Activated CD4-positive, alpha-beta T cell treated with anti-CD3 and anti-CD28 coated beads for 4 hours (primary cell): ENCODE data around the gene CRACR2B.
A peak's percentile ranks its signal among the peaks of the same experiment; 100 is the strongest.

Source experiments
- DNase-seq, 2 donors: peaks; one replicate each; pipeline ENCODE4 v3.0.0-alpha.2; 2020

CRACR2B gene

DNA sequence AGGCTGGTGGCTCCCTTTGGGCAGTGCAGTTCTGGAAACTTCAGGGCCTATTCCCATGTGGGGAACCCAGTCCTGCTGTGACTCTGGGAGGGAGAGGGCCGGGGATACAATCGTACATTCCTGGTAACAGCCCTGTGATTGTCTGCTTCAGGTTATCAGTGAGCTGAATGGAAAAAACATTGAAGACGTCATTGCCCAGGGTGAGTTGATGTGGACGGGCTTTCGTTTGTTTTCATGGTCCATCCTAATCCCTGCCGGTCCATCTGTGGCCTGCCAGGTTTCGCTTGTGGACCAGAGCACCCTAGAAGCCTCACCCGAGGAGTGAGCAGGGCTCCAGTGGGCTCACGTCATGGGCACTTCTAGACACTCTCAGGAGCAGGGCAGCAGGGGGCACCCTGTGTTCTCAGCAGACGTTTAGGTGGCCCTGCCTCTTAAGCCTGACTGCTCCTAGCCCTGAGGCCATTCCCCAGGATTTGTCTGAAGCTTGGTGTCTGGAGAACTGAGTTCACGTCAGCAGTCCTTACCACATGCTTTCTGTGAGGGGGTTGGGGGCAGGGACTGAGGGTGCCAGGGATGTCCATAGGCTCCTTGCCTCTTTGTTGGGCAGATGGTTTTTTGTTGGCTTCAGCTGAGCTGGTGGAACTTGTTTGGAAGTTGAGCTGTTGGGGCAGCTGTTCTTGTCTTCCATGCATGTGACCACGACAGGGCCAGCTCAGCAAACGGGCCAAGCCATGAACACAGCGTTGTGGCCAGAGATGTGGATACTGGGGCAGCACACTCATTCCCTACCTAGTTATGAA is 16.1 kb upstream of the CRACR2B start:
- DNase-seq = no peak

- no peak for DNase-seq
Measured at GRCh38 chr11:812390-812789, 15.3 kb upstream of the CRACR2B start.

DNA sequence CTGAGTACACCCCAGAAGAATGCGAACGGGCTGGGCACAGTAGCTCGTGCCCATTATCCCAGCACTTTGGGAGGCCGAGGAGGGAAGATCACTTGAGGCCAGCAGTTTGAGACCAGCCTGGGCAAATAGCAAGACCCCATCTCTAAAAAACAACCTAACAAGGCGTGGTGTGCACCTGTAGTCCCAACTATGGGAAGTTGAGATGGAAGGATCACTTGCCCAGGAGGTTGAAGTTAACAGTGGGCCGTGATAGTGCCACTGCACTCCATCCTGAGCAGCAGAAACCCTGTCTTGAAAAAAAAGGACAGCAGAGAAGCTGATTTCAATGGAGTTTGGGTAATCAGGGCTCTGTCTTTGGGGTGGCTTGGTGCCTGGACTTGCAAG is 14.7 kb upstream of the CRACR2B start:
- no peak for DNase-seq

GRCh38 chr11:813456-814096 is 14.1 kb upstream of the CRACR2B start:
- no peak for DNase-seq

DNA sequence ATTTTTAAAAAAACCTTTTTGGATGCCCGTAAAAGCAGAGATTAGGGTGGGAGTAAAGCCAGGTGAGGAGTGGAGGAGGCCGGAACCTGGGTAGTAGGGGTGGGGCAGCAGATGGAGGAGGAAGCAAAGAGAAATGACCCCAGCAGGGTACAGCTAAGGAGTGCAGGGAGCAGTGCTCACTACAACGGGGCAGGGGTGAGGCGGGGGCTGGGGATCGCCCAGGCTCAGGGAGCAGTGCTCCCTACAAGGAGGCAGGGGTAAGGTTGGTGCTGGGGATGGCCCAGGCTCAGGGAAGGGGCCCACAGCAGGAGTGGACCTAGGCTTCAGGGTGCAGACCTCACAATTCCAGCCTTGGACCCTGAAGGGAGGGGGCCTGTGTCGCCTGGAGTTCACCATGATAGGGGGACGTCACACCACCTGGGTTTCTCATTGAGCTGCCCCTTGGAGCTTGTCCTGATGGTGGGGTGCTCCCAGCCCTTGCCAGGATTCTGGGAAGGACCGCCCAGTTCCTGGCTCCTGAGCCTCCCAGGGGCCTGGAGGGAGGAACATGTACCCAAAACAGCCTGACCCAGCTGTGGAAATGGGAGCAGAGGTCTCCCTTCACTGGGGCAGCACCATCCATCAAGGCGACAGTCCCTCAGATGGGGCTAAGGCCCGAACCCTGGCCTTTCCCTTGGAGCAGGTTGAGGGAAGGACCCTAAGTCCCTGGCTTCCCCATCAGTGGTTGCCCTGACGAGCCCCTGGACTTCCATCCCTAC is 11.9 kb upstream of the CRACR2B start:
- no peak for DNase-seq

DNA sequence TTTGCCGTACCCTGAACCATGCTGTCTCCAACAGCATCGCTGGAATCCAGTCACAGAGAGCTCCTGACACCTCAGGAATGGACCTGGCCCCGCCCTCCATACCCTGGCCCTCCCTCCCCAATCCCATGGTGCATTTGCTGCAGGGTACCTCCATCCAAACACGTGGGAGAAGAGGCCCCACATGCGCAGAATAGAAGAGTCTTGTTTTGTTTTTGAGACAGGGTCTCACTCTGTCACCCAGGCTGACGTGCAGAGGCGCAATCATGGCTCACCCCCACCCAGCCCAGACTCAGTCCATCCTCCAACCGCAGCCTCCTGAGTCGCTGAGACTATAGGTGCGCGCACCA is 11.3 kb upstream of the CRACR2B start:
- no peak for DNase-seq

- no peak for DNase-seq
Measured at GRCh38 chr11:818396-819128, 9.2 kb upstream of the CRACR2B start, which contains the start of gene PNPLA2. TSS of gene PNPLA2 (plus strand) at chr11:818914. CDS start at chr11:819719, 805 bp downstream.

DNA sequence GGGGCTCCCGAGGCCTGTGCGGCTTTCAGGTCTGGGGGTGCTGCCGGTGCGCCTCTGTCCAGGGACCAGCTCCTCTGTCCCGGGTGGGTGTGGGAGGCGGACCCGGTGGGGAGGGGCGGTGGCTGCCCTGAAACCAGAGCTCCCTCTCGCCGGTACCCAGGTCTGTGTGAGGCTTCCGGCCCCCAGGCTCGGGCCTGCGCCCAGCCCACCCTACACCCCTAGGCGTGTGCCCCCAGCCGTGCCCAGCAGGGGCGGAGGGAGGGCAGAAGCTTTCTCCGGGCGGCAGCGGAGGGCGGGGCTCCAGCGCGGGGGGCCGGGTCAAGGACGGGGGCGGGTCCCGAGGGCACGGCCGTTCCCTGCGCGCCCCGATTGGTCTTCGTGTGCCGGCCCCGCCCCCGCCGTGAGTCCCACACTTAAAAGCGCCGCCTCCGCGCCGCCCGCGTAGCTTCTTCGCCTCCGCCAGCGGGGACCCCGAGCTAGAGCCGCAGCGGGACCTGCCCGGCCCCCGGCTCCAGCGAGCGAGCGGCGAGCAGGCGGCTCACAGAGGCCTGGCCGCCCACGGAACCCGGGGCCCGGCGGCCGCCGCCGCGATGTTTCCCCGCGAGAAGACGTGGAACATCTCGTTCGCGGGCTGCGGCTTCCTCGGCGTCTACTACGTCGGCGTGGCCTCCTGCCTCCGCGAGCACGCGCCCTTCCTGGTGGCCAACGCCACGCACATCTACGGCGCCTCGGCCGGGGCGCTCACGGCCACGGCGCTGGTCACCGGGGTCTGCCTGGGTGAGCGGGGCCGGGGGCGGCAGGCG is 8.4 kb upstream of the CRACR2B start:
- peak; percentile 91 to 93 for DNase-seq

GRCh38 chr11:819943-820649 is 7.6 kb upstream of the CRACR2B start:
- peak; percentile 91 to 94 for DNase-seq

GRCh38 chr11:820655-821511 is 6.8 kb upstream of the CRACR2B start:
- no peak for DNase-seq

DNA sequence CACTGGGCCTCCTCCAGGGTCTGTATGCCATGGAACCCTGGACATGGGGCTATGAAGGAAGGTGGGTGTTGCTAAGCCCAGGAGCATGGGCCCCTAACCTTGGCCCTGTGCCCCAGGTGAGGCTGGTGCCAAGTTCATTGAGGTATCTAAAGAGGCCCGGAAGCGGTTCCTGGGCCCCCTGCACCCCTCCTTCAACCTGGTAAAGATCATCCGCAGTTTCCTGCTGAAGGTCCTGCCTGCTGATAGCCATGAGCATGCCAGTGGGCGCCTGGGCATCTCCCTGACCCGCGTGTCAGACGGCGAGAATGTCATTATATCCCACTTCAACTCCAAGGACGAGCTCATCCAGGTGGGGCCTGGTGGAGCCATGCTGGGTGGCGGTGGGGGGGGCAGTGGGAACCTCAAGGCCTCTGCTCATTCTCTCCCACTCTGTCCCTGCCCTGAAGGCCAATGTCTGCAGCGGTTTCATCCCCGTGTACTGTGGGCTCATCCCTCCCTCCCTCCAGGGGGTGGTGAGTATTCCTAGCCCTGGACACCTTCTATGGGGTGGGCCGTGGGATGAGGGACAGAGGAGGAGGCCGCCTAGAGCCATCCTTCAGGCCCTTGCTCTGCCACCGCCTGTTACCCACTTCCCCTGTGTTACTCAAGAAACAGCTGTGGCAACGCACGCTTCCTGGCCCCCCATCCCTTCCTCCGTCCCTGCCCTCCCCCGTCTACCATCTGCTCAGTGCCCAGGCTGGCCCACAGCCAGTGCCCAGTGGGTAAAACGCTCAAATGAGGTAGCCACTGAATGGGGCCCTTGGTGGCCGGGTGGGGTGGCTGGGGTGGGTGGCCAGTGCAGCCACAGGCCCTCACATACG is 6.0 kb upstream of the CRACR2B start:
- DNase-seq = no peak

- no peak for DNase-seq
Measured at GRCh38 chr11:823441-824291, 4.1 kb upstream of the CRACR2B start.

- DNase-seq = no peak
Measured at GRCh38 chr11:824292-824880, 3.3 kb upstream of the CRACR2B start.

DNA sequence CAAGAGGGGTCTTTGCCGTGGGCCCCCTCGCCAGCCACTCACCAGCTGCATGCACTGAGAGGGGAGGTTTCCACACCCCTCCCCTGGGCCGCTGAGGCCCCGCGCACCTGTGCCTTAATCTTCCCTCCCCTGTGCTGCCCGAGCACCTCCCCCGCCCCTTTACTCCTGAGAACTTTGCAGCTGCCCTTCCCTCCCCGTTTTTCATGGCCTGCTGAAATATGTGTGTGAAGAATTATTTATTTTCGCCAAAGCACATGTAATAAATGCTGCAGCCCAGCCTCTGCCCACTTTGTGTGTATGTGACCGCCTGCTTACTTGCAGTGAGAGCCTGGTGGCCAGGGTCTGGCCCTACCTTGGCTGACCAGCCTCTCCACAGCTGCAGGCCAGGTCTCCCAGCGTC is 2.8 kb upstream of the CRACR2B start:
- DNase-seq = no peak

DNA sequence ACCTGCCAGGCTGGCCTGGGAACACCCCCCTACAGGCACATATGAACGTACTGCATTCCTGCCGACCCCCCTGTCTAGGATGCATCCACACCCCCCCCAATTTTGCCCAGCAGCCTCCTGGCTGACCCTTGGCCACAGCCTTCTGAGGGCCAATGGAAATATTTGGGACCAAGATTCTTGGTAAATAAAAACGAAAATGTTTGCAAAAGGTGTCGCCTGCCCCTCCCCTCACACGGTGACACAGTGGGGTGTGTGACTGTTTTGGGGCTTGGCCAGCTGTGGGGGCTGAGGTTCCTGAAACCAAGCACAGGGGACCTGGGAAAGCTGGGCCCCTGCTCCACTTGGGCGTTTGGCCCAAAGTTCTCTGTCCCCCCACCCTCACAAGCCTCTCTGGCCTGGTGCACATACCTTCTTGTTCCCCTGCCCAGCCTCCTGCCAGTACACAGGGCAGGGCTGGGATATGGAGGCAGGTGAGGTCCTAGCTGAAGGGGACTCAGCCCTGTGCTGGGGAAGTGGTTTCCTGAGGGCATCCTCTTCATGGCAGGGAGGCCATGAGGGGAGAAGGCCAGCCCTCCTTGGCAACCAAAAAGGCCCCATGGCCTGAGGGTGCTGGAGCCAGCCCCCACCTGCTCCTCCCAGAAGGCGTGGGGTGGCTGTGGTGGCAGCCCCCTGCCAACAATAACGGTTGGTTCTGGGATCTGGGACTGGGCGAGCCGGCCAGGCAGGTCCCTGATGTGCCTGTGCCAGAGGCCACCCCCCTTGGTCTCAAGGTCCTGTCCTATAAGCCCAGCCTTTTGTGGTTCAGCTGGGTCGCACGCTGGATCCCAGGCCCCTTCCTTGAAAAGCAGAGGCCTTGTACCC is 2.1 kb upstream of the CRACR2B start:
- no peak for DNase-seq

- no peak for DNase-seq
Measured at GRCh38 chr11:826227-826621, 1.5 kb upstream of the CRACR2B start.

- DNase-seq = no peak
Measured at GRCh38 chr11:826836-827145, 928 bp upstream of the CRACR2B start.
